Erythroblast (primary cell): ENCODE results near the gene SEMA4G.

ENCODE experiments used
- GATA1 ChIP-seq: IDR thresholded peaks from 2 replicates; pipeline ENCODE4 v1.6.1; 2011; ENCODE audit warnings: low read depth, mild to moderate bottlenecking, control low read depth, low read length, moderate library complexity
- POLR2A ChIP-seq: IDR thresholded peaks from 2 replicates; pipeline ENCODE4 v1.6.1; 2011; ENCODE audit warnings: mild to moderate bottlenecking, low read length

GRCh38 chr10:100968062-100968736 lies 1.1 kb upstream of the SEMA4G start:
- TF ChIP-seq POLR2A, result no peak
- TF ChIP-seq GATA1, result no peak
